ENCODE results near the gene MCAM. TPM values are rescaled to one million over a fixed set of nuclear protein-coding genes. Genes with fewer than 3 reads are reported as not detected.

MCAM gene
- total and polyA plus RNA-seq, 8 donors, result 7.3 to 379 (median 70.4) TPM

- 18 to 46% (median 37%) methylated on average over 3 of the region's 3 CpGs for WGBS, 5 donors
- intact Hi-C loops (cut with DNase I; ENCODE audit: low total_unique reads), result no loop called here
- Histone ChIP-seq H3K9me3 (no peaks in the 10 kb centered on the region), H3K4me1 (peaks cover 0 to 40% (median 16%) of the 10 kb centered on the region in 4 donors), H3K27me3 (no peaks in the 10 kb centered on the region), H3K27ac (peak overlapping the region in 3 of 5 donors; percentile 21 to 61 (median 32)), H3K4me3 (no peak overlapping the region), H3K36me3 (no peaks in the 10 kb centered on the region)
- peak in 1 of 2 donors; percentile 25 for DNase-seq
- TF ChIP-seq POLR2A (IDR thresholded peaks at IDR 0.05) (no peak), EP300 (IDR thresholded peaks at IDR 0.05) (no peak), CTCF (IDR thresholded peaks at IDR 0.05) (no peak), POLR2AphosphoS5 (IDR thresholded peaks at IDR 0.05) (no peak)
Observed at GRCh38 chr11:119263352-119263940, 53.5 kb downstream of the MCAM start.

GRCh38 chr11:119262668-119263351 lies 54.1 kb downstream of the MCAM start:
- Histone ChIP-seq H3K36me3 (no peaks in the 10 kb centered on the region), H3K27ac (peak overlapping the region in 3 of 5 donors; percentile 21 to 61 (median 32)), H3K27me3 (no peaks in the 10 kb centered on the region), H3K9me3 (no peaks in the 10 kb centered on the region), H3K4me1 (peaks cover 0 to 37% (median 15%) of the 10 kb centered on the region in 4 donors), H3K4me3 (no peak overlapping the region)
- intact Hi-C loops (cut with DNase I; ENCODE audit: low total_unique reads), result no loop called here
- DNase-seq, result peak in 1 of 2 donors; percentile 18
- no peak for TF ChIP-seq CTCF (IDR thresholded peaks at IDR 0.05)
- TF ChIP-seq POLR2AphosphoS5 (IDR thresholded peaks at IDR 0.05), result no peak
- no peak for TF ChIP-seq POLR2A (IDR thresholded peaks at IDR 0.05)
- TF ChIP-seq EP300 (IDR thresholded peaks at IDR 0.05), result no peak
- WGBS, 5 donors, result 61 to 75% (median 72%) methylated on average over 5 of the region's 5 CpGs

- H3K9me3 ChIP-seq, result no peaks in the 10 kb centered on the region
- intact Hi-C loops (cut with DNase I; ENCODE audit: low total_unique reads), result no loop called here
- TF ChIP-seq CTCF (IDR thresholded peaks at IDR 0.05) (no peak), POLR2A (IDR thresholded peaks at IDR 0.05) (no peak), POLR2AphosphoS5 (IDR thresholded peaks at IDR 0.05) (no peak), EP300 (IDR thresholded peaks at IDR 0.05) (no peak)
Observed at GRCh38 chr11:119258983-119259382, 57.9 kb downstream of the MCAM start.

More at GRCh38 chr11:119258983-119259382, 57.9 kb downstream of the MCAM start:
- Histone ChIP-seq H3K36me3 (peaks cover 0 to 9% (median 4%) of the 10 kb centered on the region in 4 donors), H3K4me1 (peaks cover 0 to 23% (median 11%) of the 10 kb centered on the region in 4 donors), H3K27ac (no peak overlapping the region), H3K27me3 (no peaks in the 10 kb centered on the region), H3K4me3 (no peak overlapping the region)
- WGBS, 5 donors, result 75 to 85% (median 79%) methylated on average over 3 of the region's 3 CpGs
- DNase-seq, result no peak

Small RNAs within 50 kb of the gene (small RNA-seq; reads per million reads assigned to genes)
- 0 reads per million in 4 donors for gene RF01225
- gene RNU6-262P, result 0 reads per million in 4 donors

Other genes starting within 250 kb of the MCAM start
- 100 to 1,000 TPM in 1 of 5 donors, 10 to 100 TPM in 3, 1 to 10 TPM in 1; 8.2 to 190 (median 21.1) TPM for gene VPS11, start 249.3 kb downstream of the MCAM start, total RNA-seq
- gene VPS11, start 249.3 kb downstream of the MCAM start, polyA plus RNA-seq, result 10 to 100 TPM; 25.5 to 43.1 (median 40.9) TPM
- gene HMBS, start 232.2 kb downstream of the MCAM start, total RNA-seq, result 10 to 100 TPM in 1 of 5 donors, 1 to 10 TPM in 3, not detected in 1; 3.8 to 15.9 (median 8.1) TPM
- 10 to 100 TPM; 23.0 to 25.0 (median 23.5) TPM for gene HMBS, start 232.2 kb downstream of the MCAM start, polyA plus RNA-seq
- gene DPAGT1, start 215.3 kb downstream of the MCAM start, total RNA-seq, result 10 to 100 TPM in 3 of 5 donors, 1 to 10 TPM in 2; 2.3 to 27.7 (median 13.2) TPM
- 10 to 100 TPM; 14.4 to 28.5 (median 14.5) TPM for gene DPAGT1, start 215.3 kb downstream of the MCAM start, polyA plus RNA-seq
- 10 to 100 TPM in 3 of 5 donors, 1 to 10 TPM in 2; 2.6 to 19.9 (median 13.4) TPM for gene C2CD2L, start 209.8 kb downstream of the MCAM start, total RNA-seq
- gene C2CD2L, start 209.8 kb downstream of the MCAM start, polyA plus RNA-seq, result 1 to 10 TPM; 1.7 to 6.1 (median 2.4) TPM
- 10 to 100 TPM; 17.1 to 80.8 (median 43.6) TPM for gene HINFP, start 195.6 kb downstream of the MCAM start, total RNA-seq
- gene HINFP, start 195.6 kb downstream of the MCAM start, polyA plus RNA-seq, result 10 to 100 TPM in 2 of 3 donors, 1 to 10 TPM in 1; 9.2 to 11.9 (median 10.1) TPM
- gene ABCG4, start 168.1 kb downstream of the MCAM start, total RNA-seq, result under 1 TPM in 1 of 5 donors, not detected in 4; 0.37 TPM
- gene ABCG4, start 168.1 kb downstream of the MCAM start, polyA plus RNA-seq, result under 1 TPM in 2 of 3 donors, not detected in 1; 0.06 to 0.10 TPM
- 100 to 1,000 TPM in 1 of 5 donors, 10 to 100 TPM in 3, 1 to 10 TPM in 1; 7.0 to 101 (median 17.9) TPM for gene NLRX1, start 148.4 kb downstream of the MCAM start, total RNA-seq
- gene NLRX1, start 148.4 kb downstream of the MCAM start, polyA plus RNA-seq, result 10 to 100 TPM in 1 of 3 donors, 1 to 10 TPM in 2; 3.8 to 10.4 (median 4.8) TPM
- 100 to 1,000 TPM in 1 of 5 donors, 10 to 100 TPM in 1, 1 to 10 TPM in 2, not detected in 1; 3.3 to 130 (median 9.5) TPM for gene NHERF4, start 131.7 kb downstream of the MCAM start, total RNA-seq
- gene NHERF4, start 131.7 kb downstream of the MCAM start, polyA plus RNA-seq, result 1 to 10 TPM in 2 of 3 donors, under 1 TPM in 1; 0.13 to 2.4 (median 2.1) TPM
- gene CBL, start 110.8 kb downstream of the MCAM start, total RNA-seq, result 10 to 100 TPM in 4 of 5 donors, 1 to 10 TPM in 1; 1.4 to 13.8 (median 11.7) TPM
- gene CBL, start 110.8 kb downstream of the MCAM start, polyA plus RNA-seq, result 1 to 10 TPM; 2.7 to 4.2 (median 3.0) TPM
- gene RNF26, start 17.4 kb upstream of the MCAM start, total RNA-seq, result 10 to 100 TPM in 2 of 5 donors, 1 to 10 TPM in 2, not detected in 1; 1.3 to 45.8 (median 11.7) TPM
- 10 to 100 TPM in 2 of 3 donors, 1 to 10 TPM in 1; 7.0 to 14.8 (median 10.3) TPM for gene RNF26, start 17.4 kb upstream of the MCAM start, polyA plus RNA-seq
- 100 to 1,000 TPM in 1 of 5 donors, 10 to 100 TPM in 4; 11.4 to 169 (median 17.4) TPM for gene C1QTNF5, start 23.8 kb upstream of the MCAM start, total RNA-seq
- gene C1QTNF5, start 23.8 kb upstream of the MCAM start, polyA plus RNA-seq, result 10 to 100 TPM; 12.7 to 30.3 (median 20.6) TPM
- not detected for gene MFRP, start 29.6 kb upstream of the MCAM start, total RNA-seq
- not detected for gene MFRP, start 29.6 kb upstream of the MCAM start, polyA plus RNA-seq
- 10 to 100 TPM in 1 of 5 donors, 1 to 10 TPM in 4; 1.4 to 17.4 (median 3.1) TPM for gene USP2, start 64.6 kb upstream of the MCAM start, total RNA-seq
- 1 to 10 TPM; 1.4 to 7.8 (median 2.6) TPM for gene USP2, start 64.6 kb upstream of the MCAM start, polyA plus RNA-seq
- gene THY1, start 106.0 kb upstream of the MCAM start, total RNA-seq, result 10 to 100 TPM in 2 of 5 donors, 1 to 10 TPM in 3; 1.2 to 12.5 (median 8.1) TPM
- gene THY1, start 106.0 kb upstream of the MCAM start, polyA plus RNA-seq, result 10 to 100 TPM in 1 of 3 donors, 1 to 10 TPM in 2; 4.9 to 13.7 (median 7.6) TPM